BLaER1 treated with 17β-estradiol and CSF1 and Interleukin-3, amounts not matched to agents 10 nM and 100 nM (cell line): ENCODE measurements around the gene IFT81.
"Not testable (repeated sequence)": the region's sequence is repeated elsewhere in the genome, so short reads cannot be mapped to it uniquely, and the experiment has no call there.

Experiments used
- H3K27ac ChIP-seq, 11 experiments: shearing (Covaris generic); formaldehyde crosslinking; 2 replicates each; pipeline ENCODE4 v1.8.1; 2022
- H3K27me3 ChIP-seq, 11 experiments: shearing (Covaris generic); formaldehyde crosslinking; 2 replicates each; pipeline ENCODE4 v1.8.1; 2022
- H3K36me3 ChIP-seq, 11 experiments: shearing (Covaris generic); formaldehyde crosslinking; 2 replicates each; pipeline ENCODE4 v1.8.1; 2022
- H3K4me1 ChIP-seq, 10 experiments: shearing (Covaris generic); formaldehyde crosslinking; 2 replicates each; pipeline ENCODE4 v1.8.1; 2022
- H3K4me2 ChIP-seq, 11 experiments: shearing (Covaris generic); formaldehyde crosslinking; 2 replicates each; pipeline ENCODE4 v1.8.1; 2022
- H3K4me3 ChIP-seq, 10 experiments: shearing (Covaris generic); formaldehyde crosslinking; 2 replicates each; pipeline ENCODE4 v1.8.1; 2022
- H3K9ac ChIP-seq, 11 experiments: shearing (Covaris generic); formaldehyde crosslinking; 2 replicates each; pipeline ENCODE4 v1.8.1; 2022
- H3K9me3 ChIP-seq, 11 experiments: shearing (Covaris generic); formaldehyde crosslinking; replicated peaks in 1 of 11; 2 replicates each; pipeline ENCODE4 v1.8.1; 2022
- H4K20me1 ChIP-seq, 11 experiments: shearing (Covaris generic); formaldehyde crosslinking; 2 replicates each; pipeline ENCODE4 v1.8.1; 2022
- Cebpa-rat ChIP-seq, 11 experiments: shearing (Covaris generic); IDR thresholded peaks; 2 replicates each; pipeline ENCODE4 v1.8.1; 2022

Gene IFT81

DNA sequence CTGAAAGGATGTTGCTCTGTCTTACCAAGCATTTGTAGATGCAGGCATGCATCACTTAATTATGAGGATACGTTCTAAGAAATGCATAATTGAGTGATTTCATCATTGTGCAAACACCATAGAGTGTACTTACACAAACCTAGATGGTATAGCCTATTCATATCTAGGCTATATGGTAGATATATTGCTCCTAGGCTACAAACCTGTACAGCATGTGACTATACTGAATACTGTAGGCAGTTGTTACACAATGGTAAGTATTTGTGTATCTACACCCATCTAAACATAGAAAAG lies 75.9 kb downstream of the IFT81 start:
- peak overlapping the region; percentile 60 to 85 (median 77) for H3K4me2 ChIP-seq
- H3K4me3 ChIP-seq: no peak overlapping the region
- no peaks in the 10 kb centered on the region for H3K27me3 ChIP-seq
- H4K20me1 ChIP-seq: no peaks in the 10 kb centered on the region
- no peak overlapping the region for H3K9ac ChIP-seq
- H3K27ac ChIP-seq: peak overlapping the region in 7 of 11 experiments; percentile 27 to 67 (median 49); a peak in 11 of 22 replicates
- no peaks in the 10 kb centered on the region for H3K9me3 ChIP-seq
- H3K4me1 ChIP-seq: peaks cover 16 to 27% (median 24%) of the 10 kb centered on the region in 10 experiments
- no peak for TF ChIP-seq Cebpa-rat (IDR thresholded peaks at IDR 0.05)
- peaks cover 0 to 33% (median 16%) of the 10 kb centered on the region in 11 experiments; a peak in 13 of 22 replicates for H3K36me3 ChIP-seq

DNA sequence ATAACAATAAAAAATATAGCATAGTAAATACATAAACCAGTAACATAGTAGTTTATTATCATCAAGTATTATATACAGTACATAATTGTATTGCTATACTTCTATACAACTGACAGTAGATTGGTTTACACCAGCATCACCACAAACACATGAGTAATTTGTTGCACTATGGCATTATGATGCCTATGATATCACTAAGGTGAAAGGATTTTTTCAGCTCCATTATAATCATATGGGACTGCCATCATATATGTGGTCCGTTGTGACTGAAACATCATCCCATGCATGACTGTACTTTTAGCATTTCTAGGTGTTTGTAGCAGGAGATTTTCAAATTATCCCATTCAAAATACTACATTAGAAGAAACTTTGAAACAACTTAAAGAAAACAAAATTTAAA lies 77.8 kb downstream of the IFT81 start:
- no peak for TF ChIP-seq Cebpa-rat (IDR thresholded peaks at IDR 0.05)
- H3K27me3 ChIP-seq: no peaks in the 10 kb centered on the region
- no peaks in the 10 kb centered on the region for H3K9me3 ChIP-seq
- H3K27ac ChIP-seq: no peak overlapping the region
- H3K36me3 ChIP-seq: peaks cover 0 to 35% (median 24%) of the 10 kb centered on the region in 11 experiments; a peak in 14 of 22 replicates
- H4K20me1 ChIP-seq: no peaks in the 10 kb centered on the region
- H3K4me1 ChIP-seq: peaks cover 13 to 24% (median 22%) of the 10 kb centered on the region in 10 experiments
- H3K9ac ChIP-seq: no peak overlapping the region
- no peak overlapping the region for H3K4me2 ChIP-seq
- no peak overlapping the region for H3K4me3 ChIP-seq

DNA sequence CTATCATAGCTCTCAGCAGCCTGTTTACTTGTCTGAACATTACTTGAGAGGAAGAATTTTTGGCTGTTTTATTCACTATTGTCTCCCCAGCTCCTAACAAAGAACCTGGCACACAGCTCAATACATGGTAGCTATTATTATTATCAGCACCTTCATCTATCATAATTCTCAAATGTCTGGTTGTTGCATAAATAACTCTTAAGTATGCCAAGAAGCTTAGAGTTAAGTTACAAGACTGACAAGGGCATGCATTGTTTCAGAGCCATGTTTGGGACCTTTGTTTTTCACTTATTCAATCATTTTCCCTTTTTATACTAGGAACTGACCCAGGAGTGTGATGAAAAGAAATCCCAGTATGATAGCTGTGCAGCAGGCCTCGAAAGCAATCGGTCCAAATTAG lies 79.4 kb downstream of the IFT81 start:
- no peaks in the 10 kb centered on the region for H4K20me1 ChIP-seq
- no peak overlapping the region for H3K4me2 ChIP-seq
- no peak overlapping the region for H3K4me3 ChIP-seq
- H3K9me3 ChIP-seq: no peaks in the 10 kb centered on the region
- H3K4me1 ChIP-seq: peaks cover 13 to 23% (median 20%) of the 10 kb centered on the region in 10 experiments
- H3K27ac ChIP-seq: no peak overlapping the region
- H3K36me3 ChIP-seq: peaks cover 0 to 41% (median 24%) of the 10 kb centered on the region in 11 experiments; a peak in 15 of 22 replicates
- TF ChIP-seq Cebpa-rat (IDR thresholded peaks at IDR 0.05): no peak
- no peaks in the 10 kb centered on the region for H3K27me3 ChIP-seq
- no peak overlapping the region for H3K9ac ChIP-seq

DNA sequence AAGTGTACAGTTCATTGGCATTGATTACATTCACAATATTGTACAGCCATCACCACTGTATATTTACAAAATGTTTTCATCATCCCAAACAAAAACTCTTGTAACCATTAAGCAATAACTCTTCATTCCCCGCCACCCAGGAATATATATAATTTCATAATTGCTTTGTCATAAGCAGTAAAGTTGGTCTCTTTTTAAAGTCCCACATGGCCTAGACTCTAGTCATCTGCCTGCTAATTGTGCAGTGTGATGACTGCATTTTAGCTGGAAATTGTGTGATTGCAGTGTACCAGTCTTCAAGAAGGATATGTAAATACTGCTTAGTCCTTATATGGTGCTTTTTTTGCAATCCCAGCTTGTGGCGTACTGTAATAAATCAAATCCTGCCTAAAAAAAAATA lies 81.8 kb downstream of the IFT81 start:
- H3K4me3 ChIP-seq: no peak overlapping the region
- H3K36me3 ChIP-seq: peaks cover 0 to 54% (median 27%) of the 10 kb centered on the region in 11 experiments; a peak in 15 of 22 replicates
- H3K27me3 ChIP-seq: no peaks in the 10 kb centered on the region
- no peak for TF ChIP-seq Cebpa-rat (IDR thresholded peaks at IDR 0.05)
- H3K9ac ChIP-seq: no peak overlapping the region
- no peak overlapping the region for H3K4me2 ChIP-seq
- no peaks in the 10 kb centered on the region for H3K9me3 ChIP-seq
- no peaks in the 10 kb centered on the region for H4K20me1 ChIP-seq
- H3K27ac ChIP-seq: no peak overlapping the region
- no peaks in the 10 kb centered on the region for H3K4me1 ChIP-seq

DNA sequence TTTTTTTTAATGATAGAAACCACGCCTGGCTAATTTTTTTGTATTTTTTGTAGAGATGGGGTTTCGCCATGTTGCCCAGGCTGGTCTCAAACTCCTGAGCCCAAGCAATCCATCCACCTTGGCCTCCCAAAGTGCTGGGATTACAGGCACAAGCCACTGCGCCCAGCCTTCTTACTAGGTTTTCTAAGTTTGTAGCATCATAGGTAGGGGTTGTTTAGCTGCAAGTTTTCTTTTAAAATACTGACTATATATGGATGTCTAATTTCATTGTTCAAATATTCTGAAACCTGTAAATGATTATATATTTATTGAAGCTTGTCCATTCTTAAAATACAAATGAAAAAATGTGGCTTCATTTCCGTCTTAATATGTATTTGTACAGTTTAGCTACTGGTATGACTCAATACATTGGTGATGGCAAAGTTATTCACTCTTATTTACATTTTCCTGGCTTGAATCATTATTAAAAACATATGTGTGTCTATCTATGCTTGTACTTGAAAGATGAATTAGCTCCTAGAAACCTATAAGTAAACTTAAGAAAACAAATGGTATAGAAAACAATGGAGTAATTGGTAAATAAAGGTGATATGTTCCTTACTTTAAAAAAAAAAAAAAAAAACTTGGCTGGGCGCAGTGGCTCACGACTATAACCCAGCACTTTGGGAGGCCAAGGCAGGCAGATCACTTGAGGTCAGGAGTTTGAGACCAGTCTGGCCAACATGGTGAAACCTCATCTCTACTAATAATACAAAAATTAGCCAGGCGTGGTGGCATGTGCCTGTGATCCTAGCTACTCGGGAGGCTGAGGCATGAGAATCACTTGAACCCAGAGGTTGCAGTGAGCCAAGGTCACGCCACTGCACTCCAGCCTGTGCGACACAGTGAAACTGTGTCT lies 87.7 kb downstream of the IFT81 start:
- not testable (repeated sequence) for H3K27me3 ChIP-seq, H3K9ac ChIP-seq, H3K27ac ChIP-seq, H3K4me3 ChIP-seq, H4K20me1 ChIP-seq, H3K4me2 ChIP-seq, H3K4me1 ChIP-seq
- peaks cover 0 to 48% (median 5%) of the 10 kb centered on the region in 11 experiments; a peak in 9 of 22 replicates for H3K36me3 ChIP-seq
- peaks cover 0 to 15% (median 5%) of the 10 kb centered on the region in 11 experiments; a peak in 9 of 22 replicates for H3K9me3 ChIP-seq

DNA sequence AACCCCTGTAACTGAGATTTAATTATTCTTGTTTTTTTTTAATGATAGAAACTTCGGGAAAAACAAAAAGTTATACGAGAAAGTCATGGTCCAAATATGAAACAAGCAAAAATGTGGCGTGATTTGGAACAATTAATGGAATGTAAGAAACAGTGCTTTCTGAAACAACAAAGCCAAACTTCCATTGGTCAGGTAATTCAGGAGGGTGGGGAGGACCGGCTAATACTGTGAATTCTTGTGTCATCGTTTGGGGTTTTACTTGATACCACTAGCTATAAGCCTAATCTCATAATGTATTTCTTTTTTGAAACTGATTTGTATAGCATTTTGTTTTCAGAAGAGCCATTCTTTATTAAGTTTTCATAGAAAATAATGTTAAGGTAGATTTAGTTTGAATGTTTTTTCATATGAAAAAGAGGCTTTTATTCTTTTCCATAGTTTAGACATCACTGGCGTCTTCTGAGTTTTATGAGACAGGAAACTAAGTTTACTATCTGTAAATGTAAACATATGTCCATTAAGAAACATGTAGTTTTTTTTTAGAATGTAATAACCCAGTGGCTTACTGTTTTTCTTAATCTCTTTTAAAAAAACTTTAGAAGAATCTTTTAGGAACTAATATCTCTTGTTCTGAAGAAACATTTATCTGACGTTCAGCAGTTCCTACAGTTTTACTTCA lies 94.0 kb downstream of the IFT81 start:
- Histone ChIP-seq H3K36me3 (peaks cover 0 to 32% (median 13%) of the 10 kb centered on the region in 11 experiments; a peak in 13 of 22 replicates), H3K9ac (no peak overlapping the region), H3K27me3 (no peaks in the 10 kb centered on the region), H3K4me1 (peaks cover 0 to 10% (median 5%) of the 10 kb centered on the region in 10 experiments; a peak in 4 of 20 replicates), H3K4me2 (no peak overlapping the region), H3K9me3 (peaks cover 0 to 6% (median 2%) of the 10 kb centered on the region in 11 experiments; a peak in 6 of 22 replicates), H3K27ac (no peak overlapping the region), H4K20me1 (no peaks in the 10 kb centered on the region), H3K4me3 (no peak overlapping the region)
- TF ChIP-seq Cebpa-rat (IDR thresholded peaks at IDR 0.05): no peak

DNA sequence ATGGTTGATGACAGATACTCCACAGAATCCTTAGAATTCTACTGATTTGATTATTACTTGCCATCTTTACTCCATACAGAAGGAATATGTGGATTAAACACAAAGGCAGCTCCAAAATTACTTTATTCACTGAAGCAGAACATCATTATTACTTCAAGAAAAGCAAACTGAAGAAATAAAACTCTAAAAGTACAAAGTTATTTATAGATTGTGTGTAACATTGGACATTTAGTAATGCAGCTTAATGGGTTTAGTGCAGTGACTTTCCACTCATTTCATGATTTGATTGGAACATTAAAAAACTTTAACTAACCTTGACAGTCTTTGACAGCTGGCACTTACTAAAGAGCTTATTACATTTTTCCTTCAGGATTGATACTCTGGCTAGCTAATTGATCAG lies 97.9 kb downstream of the IFT81 start:
- peaks cover 0 to 18% (median 3%) of the 10 kb centered on the region in 10 experiments; a peak in 9 of 20 replicates for H3K4me1 ChIP-seq
- no peaks in the 10 kb centered on the region for H3K9me3 ChIP-seq
- H3K27ac ChIP-seq: no peak overlapping the region
- H3K27me3 ChIP-seq: no peaks in the 10 kb centered on the region
- TF ChIP-seq Cebpa-rat (IDR thresholded peaks at IDR 0.05): no peak
- H3K4me3 ChIP-seq: no peak overlapping the region
- no peak overlapping the region for H3K9ac ChIP-seq
- no peaks in the 10 kb centered on the region for H4K20me1 ChIP-seq
- no peak overlapping the region for H3K4me2 ChIP-seq
- peaks cover 0 to 28% (median 8%) of the 10 kb centered on the region in 11 experiments; a peak in 13 of 22 replicates for H3K36me3 ChIP-seq

DNA sequence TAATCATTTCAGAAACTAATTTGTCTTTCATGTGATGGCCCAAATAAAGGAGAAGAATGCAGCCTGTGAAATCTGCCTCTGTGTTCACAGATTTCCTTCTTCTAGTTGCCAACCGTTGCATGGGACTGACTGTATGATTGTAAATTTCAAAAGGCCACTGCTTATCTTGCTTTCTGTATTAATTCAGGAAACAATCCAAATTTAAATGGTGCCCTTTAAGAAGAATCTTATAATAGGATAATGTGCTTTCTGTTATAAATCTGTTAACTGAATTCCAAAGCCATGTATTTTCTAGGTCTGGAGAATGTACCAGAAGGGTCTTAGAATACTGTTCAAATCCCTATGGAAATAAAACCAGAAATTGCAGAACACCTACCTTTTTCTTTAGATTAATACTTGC lies 98.3 kb downstream of the IFT81 start:
- no peak for TF ChIP-seq Cebpa-rat (IDR thresholded peaks at IDR 0.05)
- Histone ChIP-seq H3K4me2 (no peak overlapping the region), H3K36me3 (peaks cover 0 to 28% (median 6%) of the 10 kb centered on the region in 11 experiments; a peak in 12 of 22 replicates), H3K27me3 (no peaks in the 10 kb centered on the region), H3K9me3 (no peaks in the 10 kb centered on the region), H3K9ac (no peak overlapping the region), H3K4me3 (no peak overlapping the region), H4K20me1 (no peaks in the 10 kb centered on the region), H3K4me1 (peaks cover 0 to 22% (median 4%) of the 10 kb centered on the region in 10 experiments; a peak in 10 of 20 replicates), H3K27ac (no peak overlapping the region)

DNA sequence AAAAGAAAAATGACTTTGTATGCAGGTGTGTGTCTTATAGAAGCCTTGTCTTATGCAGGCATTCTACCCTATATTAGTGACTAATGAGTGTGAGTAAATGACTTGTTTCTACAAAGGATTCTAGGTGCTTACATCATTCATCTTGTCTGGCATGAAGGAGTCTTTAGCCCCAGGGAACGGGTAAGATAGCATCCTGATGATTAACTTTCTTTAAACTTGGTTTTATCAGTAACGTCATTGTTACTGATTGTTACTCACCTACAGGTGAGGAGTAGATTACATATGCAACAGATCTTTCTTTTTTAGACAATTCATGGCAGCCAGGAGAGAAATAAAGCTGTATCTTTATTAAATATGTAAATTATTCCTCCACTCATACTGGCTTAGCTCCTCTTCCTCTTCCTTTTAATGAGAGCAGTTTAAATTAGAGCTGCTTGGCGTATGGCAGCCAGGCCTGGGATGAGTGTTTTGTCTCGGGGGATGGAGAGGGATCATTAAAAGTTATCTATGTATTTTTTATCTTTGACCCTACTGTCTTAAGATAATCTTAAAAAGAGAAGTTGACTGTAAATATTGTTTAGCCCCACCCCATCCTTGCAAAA lies 99.7 kb downstream of the IFT81 start:
- H3K9me3 ChIP-seq: no peaks in the 10 kb centered on the region
- H3K4me2 ChIP-seq: peak overlapping the region in 2 of 11 experiments; percentile 5 to 13; a peak in 2 of 22 replicates
- no peak overlapping the region for H3K4me3 ChIP-seq
- no peak overlapping the region for H3K9ac ChIP-seq
- H3K4me1 ChIP-seq: peaks cover 0 to 29% (median 9%) of the 10 kb centered on the region in 10 experiments; a peak in 10 of 20 replicates
- no peak for TF ChIP-seq Cebpa-rat (IDR thresholded peaks at IDR 0.05)
- no peaks in the 10 kb centered on the region for H3K27me3 ChIP-seq
- peaks cover 0 to 27% (median 5%) of the 10 kb centered on the region in 11 experiments; a peak in 12 of 22 replicates for H3K36me3 ChIP-seq
- no peaks in the 10 kb centered on the region for H4K20me1 ChIP-seq
- no peak overlapping the region for H3K27ac ChIP-seq
